Measurements from ENCODE around the gene CDK5. TPM values are rescaled to one million over a fixed set of nuclear protein-coding genes. Genes with fewer than 3 reads are reported as not detected.

CDK5 gene
- total and polyA plus RNA-seq, 2 of the 13 experiments (the other 11 are each of a cell fraction or from before 2014, with no cell fraction given), result 16.4 to 21.3 TPM

DNA sequence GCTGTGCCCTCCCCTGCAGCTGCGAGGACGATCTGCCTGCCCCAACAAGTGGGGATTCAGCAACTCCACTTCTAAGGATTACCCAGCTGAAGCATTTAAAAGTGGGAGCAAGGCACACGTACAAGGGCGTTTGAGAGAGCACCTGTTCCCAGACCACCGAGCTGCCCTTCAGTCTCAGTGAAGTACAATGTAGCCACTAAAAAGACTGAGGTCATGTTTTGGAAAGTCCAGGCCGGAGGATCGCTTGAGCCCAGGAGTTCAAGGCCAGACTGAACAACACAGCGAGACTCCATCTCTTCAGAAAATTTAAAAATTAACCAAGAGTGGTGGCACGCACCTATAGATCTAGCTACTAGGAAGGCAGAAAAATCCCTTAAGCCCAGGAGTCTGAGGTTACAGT, 52.1 kb downstream of the CDK5 start (continued):
- no peak for TF ChIP-seq ZNF430 (CRISPR knock-in tag; IDR thresholded peaks at IDR 0.05)
- TF ChIP-seq MTF2 (CRISPR knock-in tag; IDR thresholded peaks at IDR 0.05; ENCODE audit: borderline replicate concordance), result no peak
- TF ChIP-seq ZNF747 (CRISPR knock-in tag; IDR thresholded peaks at IDR 0.05; ENCODE audit: borderline replicate concordance), result 0 out of 2 replicates have a peak, but pooled peaks have one; percentile 26
- TF ChIP-seq ZNF501 (CRISPR knock-in tag; IDR thresholded peaks at IDR 0.05), result no peak
- no peak for TF ChIP-seq HOXA7 (CRISPR knock-in tag; IDR thresholded peaks at IDR 0.05)
- TF ChIP-seq ZNF562 (CRISPR knock-in tag; IDR thresholded peaks at IDR 0.05; ENCODE audit: borderline replicate concordance), result no peak
- no peak for TF ChIP-seq CBX2 (IDR thresholded peaks at IDR 0.05; ENCODE audit: low read depth, low read length)
- no peak for TF ChIP-seq CBX2 (CRISPR knock-in tag; IDR thresholded peaks at IDR 0.05; ENCODE audit: low read depth)
- TF ChIP-seq MATR3 (CRISPR knock-in tag; IDR thresholded peaks at IDR 0.05), result no peak
- TF ChIP-seq SNAI1 (CRISPR knock-in tag; IDR thresholded peaks at IDR 0.05; ENCODE audit: borderline replicate concordance), result no peak
- TF ChIP-seq SAP130 (CRISPR knock-in tag; IDR thresholded peaks at IDR 0.05; ENCODE audit: low read depth), result no peak
- no peak for TF ChIP-seq AGO1 (IDR thresholded peaks at IDR 0.05; ENCODE audit: low read depth, low read length, poor library complexity, severe bottlenecking)
- no peak for TF ChIP-seq ZBTB43 (CRISPR knock-in tag; conservative IDR thresholded peaks at IDR 0.05)
- TF ChIP-seq NFYB (CRISPR knock-in tag; IDR thresholded peaks at IDR 0.05), result no peak
- no peak for TF ChIP-seq SETDB1 (CRISPR knock-in tag; IDR thresholded peaks at IDR 0.05; ENCODE audit: borderline replicate concordance)
- TF ChIP-seq ZSCAN5A (CRISPR knock-in tag; IDR thresholded peaks at IDR 0.05; ENCODE audit: borderline replicate concordance), result no peak
- no peak for TF ChIP-seq TEF (CRISPR knock-in tag; IDR thresholded peaks at IDR 0.05)
- TF ChIP-seq ZFP41 (CRISPR knock-in tag; IDR thresholded peaks at IDR 0.05; ENCODE audit: borderline replicate concordance), result no peak
- TF ChIP-seq, protein P1, sequence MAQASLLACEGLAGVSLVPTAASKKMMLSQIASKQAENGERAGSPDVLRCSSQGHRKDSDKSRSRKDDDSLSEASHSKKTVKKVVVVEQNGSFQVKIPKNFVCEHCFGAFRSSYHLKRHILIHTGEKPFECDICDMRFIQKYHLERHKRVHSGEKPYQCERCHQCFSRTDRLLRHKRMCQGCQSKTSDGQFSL (CRISPR knock-in tag; IDR thresholded peaks at IDR 0.05), result no peak
- peak; percentile 38 for TF ChIP-seq SALL1 (CRISPR knock-in tag; IDR thresholded peaks at IDR 0.05)
- TF ChIP-seq ZNF121 (CRISPR knock-in tag; IDR thresholded peaks at IDR 0.05), result peak; percentile 98
- no peak for TF ChIP-seq NFRKB (IDR thresholded peaks at IDR 0.05)
- no peak for TF ChIP-seq FOXA1 (IDR thresholded peaks at IDR 0.05)
- no peak for TF ChIP-seq FOXA1 (CRISPR knock-in tag; IDR thresholded peaks at IDR 0.05)
- TF ChIP-seq, protein P2, sequence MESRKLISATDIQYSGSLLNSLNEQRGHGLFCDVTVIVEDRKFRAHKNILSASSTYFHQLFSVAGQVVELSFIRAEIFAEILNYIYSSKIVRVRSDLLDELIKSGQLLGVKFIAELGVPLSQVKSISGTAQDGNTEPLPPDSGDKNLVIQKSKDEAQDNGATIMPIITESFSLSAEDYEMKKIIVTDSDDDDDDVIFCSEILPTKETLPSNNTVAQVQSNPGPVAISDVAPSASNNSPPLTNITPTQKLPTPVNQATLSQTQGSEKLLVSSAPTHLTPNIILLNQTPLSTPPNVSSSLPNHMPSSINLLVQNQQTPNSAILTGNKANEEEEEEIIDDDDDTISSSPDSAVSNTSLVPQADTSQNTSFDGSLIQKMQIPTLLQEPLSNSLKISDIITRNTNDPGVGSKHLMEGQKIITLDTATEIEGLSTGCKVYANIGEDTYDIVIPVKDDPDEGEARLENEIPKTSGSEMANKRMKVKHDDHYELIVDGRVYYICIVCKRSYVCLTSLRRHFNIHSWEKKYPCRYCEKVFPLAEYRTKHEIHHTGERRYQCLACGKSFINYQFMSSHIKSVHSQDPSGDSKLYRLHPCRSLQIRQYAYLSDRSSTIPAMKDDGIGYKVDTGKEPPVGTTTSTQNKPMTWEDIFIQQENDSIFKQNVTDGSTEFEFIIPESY (CRISPR knock-in tag; IDR thresholded peaks at IDR 0.05), result no peak
- TF ChIP-seq ZNF317 (CRISPR knock-in tag; IDR thresholded peaks at IDR 0.05), result no peak
- TF ChIP-seq, protein P3, sequence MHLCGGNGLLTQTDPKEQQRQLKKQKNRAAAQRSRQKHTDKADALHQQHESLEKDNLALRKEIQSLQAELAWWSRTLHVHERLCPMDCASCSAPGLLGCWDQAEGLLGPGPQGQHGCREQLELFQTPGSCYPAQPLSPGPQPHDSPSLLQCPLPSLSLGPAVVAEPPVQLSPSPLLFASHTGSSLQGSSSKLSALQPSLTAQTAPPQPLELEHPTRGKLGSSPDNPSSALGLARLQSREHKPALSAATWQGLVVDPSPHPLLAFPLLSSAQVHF (CRISPR knock-in tag; IDR thresholded peaks at IDR 0.05), result no peak
- TF ChIP-seq ZNF451 (CRISPR knock-in tag; IDR thresholded peaks at IDR 0.05), result no peak

Measured in HepG2 (cell line).